MCF 10A (cell line): ENCODE results near the gene MYD88. TPM values are rescaled to one million over a fixed set of nuclear protein-coding genes. Genes with fewer than 3 reads are reported as not detected.

Experiments
- total RNA-seq: library from RNA; stranded (reverse); gene quantifications from 2 replicates; pipeline ENCODE4 v1.2.3, GENCODE V29; 2022

The MYD88 gene
- total RNA-seq, 1 experiment from 2014 or later = 19.7 TPM

Other genes with a start within 250 kb of the MYD88 start
- not detected in 2 replicates for gene VILL, start 147.9 kb upstream of the MYD88 start, total RNA-seq
- gene PLCD1, start 109.0 kb upstream of the MYD88 start, total RNA-seq = 1.8 and 3.1 TPM in 2 replicates
- gene DLEC1, start 99.5 kb upstream of the MYD88 start, total RNA-seq = 1.3 TPM in 1 of 2 replicates, not detected in the other
- gene ACAA1, start 1.5 kb upstream of the MYD88 start, total RNA-seq = 36.6 and 46.7 TPM in 2 replicates
- 71.7 and 75.5 TPM in 2 replicates for gene OXSR1, start 26.9 kb downstream of the MYD88 start, total RNA-seq
- 1.7 and 1.9 TPM in 2 replicates for gene SLC22A13, start 127.2 kb downstream of the MYD88 start, total RNA-seq
- gene SLC22A14, start 143.6 kb downstream of the MYD88 start, total RNA-seq = 0.44 and 0.64 TPM in 2 replicates
- gene XYLB, start 208.1 kb downstream of the MYD88 start, total RNA-seq = 4.4 and 6.6 TPM in 2 replicates